Measurements from ENCODE around the gene FABP2.
"Not testable (repeated sequence)": the region's sequence is repeated elsewhere in the genome, so short reads cannot be mapped to it uniquely, and the experiment has no call there.

Gene FABP2

DNA sequence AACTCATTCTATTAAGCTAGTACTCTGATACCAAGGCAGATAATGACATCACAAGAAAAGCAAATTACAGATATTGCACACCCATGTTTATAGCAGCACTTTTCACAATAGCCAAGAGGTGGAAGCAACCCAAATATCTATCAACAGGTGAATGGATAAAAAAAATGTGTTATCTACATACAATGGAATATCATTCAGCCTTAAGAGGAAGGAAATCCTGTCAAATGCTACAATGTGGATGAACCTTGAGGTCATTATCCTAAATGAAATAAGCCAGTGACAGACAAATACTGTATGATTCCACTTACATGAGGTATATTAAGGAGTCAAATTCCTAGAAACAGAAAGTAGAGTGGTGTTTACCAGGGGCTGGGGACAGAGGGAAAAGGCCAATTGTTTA is 14.3 kb downstream of the FABP2 start:
- DNase-seq: no peak

DNA sequence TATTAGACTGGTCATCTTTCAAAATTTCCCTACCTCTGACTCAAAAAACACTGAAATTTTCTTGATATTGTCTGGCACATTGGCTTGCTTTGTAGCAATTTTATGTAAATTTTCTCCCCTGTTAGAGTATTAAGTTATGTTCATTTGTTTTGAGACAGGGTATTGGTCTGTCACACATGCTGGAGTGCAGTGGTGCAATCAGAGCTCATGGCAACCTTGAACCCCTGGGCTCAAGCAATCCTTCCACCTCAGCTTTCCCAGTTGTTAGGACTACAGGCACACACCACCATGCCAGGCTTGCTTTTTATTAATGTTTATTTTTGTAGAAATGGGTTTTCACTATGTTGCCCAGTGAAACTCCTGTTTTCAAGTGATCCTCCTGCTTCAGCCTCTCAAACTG is 17.5 kb downstream of the FABP2 start:
- DNase-seq: no peak

DNA sequence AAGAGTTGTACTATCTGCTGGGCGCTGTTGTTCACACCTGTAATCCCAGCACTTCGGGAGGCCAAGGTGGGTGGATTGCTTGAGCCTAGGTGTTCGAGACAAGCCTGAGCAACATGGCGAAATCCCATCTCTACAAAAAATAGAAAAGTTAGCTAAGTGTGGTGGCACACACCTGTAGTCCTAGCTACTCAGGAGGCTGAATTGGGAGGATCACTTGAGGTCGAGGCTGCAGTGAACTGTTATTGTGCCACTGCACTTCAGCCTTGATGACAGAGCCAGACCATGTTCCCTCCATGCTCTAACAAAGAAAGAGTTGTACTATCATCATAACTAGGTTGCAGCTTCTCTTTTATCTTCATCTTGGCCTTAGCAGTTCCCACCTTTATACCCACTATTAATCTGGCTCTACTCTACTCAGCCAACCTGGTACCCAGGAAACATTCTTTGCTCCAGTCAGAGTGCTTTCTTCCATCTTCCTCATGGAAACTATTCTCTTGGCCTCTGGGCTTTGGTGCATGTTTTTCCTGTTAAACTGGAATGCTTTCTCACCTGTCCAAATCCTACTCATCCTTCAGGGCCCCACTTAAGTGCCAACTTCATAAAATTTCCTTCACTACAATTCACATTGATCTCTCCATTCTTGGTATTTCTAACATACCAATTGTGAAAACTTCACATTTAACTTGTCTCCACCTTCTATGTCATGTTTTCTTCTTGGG is 18.2 kb downstream of the FABP2 start:
- DNase-seq: no peak

DNA sequence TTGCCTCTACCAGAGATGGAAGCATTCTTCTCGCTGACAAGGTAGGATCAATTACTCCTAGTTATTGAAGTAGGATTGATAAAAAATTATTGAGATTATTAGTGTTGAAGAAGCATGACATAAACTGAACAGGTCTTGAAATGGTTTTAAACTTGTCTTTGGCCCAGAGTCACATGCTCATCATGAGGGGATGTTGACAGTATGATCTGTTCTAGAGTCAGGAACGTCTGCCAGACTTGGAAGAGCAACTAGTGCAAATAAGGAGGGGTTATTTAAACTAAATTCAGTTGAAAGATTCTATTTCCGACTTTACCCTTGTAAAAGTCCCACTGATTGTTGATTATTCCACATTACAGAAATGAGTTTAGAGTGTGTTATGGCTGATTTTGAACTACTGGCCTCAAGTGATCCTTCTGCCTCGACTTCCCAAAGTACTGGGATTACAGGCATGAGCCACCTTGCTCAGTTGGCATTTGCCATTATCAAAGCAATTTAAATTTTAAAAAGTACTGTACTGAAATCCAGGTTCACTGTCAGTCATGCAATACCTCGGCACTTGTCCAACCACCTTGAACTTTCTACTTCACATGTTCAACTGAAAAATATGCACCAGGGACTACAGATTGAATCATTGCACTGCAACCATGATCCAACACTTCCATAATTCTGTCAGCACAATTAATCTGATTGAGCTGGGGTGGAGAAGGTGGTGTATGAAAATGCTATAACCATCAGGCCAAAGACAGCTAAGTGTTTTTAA is 19.7 kb downstream of the FABP2 start:
- no peak for DNase-seq

DNA sequence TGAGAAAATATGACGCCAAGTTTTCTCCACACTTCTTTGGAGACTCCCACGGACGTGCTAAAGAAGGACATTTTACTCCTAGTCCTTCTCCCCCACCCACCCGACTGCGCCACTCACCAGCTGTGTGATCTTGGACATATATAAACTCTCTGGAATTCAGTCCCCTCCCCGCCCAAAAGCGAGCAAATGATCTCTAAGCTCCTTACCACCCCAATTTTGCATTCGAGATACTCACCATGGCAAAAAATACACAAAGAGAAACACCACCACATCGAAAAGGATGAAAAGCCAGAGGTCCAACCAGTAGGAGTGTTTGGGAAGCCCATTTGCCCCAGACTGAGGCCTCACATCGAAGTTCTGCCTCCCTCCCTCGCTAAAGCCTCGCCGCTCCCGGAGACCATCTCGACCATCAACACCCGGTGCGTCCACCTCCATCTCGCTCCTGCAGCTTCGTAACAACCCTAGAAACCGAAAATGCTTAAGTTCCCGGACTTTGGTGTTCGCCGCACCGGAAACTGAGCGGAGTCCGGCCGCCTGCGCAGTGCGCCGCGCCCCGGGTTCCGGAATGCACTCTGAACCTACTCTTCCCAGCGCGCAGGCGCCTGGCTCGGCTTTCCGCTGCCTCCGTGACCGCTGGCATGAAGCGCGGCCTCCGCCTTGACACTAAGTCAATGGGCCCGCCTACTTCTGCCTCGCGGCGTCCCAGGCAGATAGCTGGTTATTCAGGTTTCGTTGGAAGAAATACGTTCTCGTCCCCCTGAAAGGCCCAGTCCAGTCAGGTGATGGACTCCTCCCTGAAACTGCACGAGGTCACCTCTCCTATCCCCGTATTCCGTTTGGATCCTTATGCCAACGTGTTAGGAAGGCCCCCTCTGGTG is 21.6 kb downstream of the FABP2 start:
- DNase-seq: peak; percentile 93

DNA sequence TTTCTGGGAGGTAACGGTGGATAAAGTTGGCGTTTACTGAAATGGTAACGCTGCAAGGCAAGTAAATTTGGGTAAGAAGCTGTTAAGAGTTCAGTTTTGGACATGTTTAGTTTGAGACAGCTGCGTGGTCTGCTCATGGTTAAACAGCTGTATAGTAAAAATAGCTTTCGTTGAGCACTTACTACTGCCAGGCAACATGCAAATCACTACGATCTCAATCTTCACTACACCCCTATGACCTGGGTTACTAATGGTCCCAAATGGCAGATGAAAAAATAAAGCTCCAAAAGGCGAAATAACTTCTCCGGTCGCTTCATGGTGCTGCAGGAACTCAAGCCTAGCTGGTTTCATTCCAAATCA is 22.2 kb downstream of the FABP2 start:
- no peak for DNase-seq

DNA sequence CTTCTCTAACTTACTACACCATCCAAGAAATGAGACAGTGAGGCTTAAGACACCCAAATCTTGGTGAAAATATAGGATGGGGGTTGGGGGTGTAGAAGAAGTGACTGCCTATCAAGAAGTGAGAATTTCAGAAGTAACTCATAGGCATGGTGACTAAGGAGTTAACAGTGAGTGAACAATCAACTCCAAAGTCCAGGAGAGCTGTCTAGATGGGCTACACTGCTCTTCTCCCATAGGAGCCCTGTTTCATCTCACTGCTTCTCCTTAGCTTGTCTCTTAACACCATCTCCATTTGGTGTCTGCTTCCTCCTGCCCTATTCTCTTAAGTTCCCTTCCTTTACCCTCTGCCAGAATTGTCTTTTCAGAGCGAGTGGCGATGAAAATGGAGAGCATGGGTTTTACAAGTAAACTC is 22.7 kb downstream of the FABP2 start:
- DNase-seq: peak; percentile 13

DNA sequence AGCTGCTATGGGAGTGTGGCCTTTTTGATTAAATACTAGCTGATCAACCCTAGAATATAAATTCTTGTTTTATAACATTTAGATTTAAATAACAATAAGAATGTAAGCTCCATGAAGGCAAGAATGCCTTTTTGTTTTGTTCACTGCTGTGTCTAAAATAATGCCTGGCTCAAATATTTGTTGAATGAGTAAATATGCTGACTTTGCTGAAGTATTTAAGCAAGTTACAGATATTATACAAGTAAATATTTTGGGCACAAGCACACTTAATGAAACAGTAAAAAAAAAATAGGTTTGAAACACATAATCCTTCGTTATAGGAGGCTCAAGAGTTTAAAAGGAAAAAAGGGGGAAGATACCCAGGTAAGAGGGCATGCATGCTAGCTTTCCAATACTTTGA is 24.1 kb downstream of the FABP2 start:
- no peak for DNase-seq

DNA sequence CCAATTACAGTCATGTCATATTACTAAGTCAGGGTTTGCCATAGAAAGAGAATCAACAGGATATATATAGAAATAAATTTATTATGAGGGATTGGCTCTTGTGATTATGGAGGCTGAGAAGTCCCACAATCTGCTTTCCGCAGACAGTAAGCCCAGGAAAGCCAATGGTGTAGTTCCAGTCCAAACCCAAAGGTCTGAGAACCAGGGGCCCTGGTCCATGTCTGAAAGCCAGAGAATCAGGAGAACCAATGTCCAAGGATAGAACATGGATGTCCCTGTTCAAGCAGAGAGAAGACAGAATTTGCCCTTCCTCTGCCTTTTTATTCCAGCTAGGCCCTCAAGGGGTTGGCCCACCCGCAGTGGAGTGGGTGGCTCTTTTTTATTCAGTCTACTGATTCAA is 25.6 kb downstream of the FABP2 start:
- DNase-seq: no peak

DNA sequence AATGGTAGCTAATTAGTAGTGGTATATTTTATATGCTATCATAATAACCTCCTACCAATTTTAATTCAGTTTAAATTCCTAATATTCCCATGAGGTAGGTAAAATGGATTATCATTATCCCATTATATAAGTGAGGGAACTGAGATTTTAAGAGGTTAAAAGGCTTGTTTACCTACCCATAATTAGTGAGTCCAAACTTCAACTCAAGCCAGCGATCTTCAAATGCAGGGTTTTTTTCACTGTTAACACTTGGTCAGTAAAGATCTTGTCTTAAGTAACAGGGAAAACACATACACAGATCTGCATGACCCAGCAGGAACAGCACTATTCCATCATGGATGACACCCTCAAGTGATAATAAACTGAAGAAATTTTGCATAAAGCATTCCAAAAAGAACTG is 31.3 kb downstream of the FABP2 start:
- no peak for DNase-seq

DNA sequence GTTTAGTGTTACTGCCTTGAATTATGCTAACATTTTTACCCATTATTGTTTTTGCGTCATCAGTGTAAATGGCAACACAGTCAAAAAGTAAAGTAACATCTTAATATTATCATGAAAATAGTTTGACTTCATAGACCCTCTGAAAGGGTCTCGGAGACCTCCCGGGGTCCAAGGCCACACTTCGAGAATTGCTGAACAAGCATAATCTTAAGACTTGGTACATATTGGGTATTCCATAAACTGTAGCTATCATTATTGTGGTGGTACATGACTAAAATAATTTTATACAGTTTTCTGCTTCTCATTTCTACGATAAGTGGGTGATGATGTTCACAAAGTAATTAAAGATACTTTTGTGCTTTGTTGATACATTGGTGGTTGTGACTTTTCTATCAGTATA is 32.6 kb downstream of the FABP2 start:
- no peak for DNase-seq

DNA sequence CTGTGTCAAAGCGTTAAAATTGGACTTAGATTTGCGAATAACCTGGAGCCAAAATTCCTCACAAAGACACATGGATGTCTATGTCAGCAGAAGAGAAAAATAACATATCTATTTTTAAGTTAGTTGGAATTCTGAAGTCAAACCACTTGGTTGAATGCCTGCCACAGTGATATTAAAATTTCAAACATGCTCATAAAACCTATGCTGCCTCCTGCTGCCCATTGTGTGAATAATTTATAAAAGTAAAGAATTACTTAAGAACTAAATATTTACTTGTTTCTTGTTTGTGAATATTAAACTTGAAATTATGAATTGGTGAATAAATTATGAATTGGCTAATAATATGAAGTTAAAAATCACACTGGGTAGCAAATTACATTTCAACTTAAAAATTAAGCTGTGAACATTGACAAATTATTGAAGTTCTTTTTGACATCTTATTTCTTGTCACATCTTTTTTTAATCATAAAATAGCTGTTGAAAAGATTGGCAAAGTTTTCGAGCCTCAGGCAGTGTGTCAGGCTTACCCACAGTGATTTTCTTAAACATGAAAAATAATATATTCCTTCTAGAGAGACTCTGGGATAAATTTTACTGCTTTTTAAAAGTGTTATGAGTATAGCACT is 35.4 kb downstream of the FABP2 start:
- peak; percentile 78 for DNase-seq

DNA sequence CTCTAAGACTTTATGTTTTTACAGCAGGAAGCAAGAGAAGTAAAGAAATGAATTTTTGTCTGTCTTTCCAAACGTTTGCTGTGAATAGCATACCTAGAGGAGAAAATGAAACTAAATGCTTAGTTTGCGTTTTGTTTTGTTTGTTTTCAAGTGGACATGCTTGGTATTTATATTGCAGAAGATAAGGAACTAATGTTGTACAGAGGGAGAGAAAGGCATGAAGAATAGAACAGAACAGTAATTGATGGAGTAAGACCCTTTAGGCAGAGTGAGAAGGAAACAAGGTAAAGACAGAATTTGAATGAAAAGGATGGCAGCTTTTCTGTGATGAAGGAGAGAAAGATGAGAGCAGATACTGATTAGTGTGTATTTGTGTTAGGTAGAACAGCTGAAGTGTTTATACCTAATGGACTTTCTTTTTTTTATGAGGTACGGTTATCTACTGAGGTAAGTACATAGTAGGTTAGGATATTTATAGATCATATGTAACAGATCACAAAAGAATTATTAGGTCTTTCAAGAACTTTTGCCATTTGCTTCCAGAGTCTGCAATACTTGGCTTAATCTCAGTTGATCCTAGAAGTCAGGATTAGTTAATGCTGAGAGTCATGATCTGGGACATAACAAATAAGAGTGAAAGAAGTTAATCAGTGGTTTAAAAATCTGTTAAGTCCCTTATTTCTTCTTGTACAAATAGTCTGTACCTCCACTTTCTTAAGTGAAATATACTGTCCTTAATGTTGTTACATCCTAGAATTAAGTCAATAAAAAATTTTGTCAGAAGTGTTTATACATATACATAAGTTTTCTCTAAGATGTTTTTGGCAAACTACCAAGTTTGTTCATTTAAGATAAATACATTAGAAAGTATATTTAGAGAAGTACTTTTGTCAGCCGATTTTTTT is 36.8 kb downstream of the FABP2 start:
- peak; percentile 4 for DNase-seq

DNA sequence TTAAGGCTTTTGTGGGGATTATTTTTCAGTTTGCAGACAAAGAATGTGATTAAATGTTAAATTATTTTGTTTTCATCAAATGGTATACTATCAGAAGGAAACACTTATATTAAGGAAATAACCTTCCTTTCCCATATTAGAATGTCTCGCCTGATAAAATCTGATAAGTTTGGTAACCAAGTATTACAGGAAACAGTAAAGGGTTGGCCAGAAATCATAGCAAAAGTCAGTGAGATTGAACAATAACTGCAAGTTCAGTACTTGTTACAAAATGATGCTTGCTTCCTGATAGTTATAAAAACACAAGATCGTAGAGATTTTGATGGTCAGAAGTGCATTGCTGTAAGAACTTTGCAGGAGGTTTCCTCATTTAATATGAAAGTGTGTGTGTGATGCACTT is 40.5 kb downstream of the FABP2 start:
- no peak for DNase-seq

DNA sequence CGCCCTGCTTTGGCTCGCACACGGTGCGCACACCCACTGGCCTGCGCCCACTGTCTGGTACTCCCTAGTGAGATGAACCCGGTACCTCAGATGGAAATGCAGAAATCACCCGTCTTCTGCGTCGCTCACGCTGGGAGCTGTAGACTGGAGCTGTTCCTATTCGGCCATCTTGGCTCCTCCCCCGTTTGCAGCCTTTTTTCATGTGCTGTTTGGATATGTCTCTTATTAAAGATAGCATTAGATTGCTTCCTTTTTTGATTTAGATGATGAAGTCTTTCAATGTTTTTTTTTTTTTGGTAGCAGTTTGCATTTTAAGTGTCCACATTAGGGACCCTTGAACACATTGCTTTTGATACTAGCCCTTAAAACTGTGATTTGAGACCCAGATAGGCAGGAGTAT is 42.0 kb downstream of the FABP2 start:
- not testable (repeated sequence) for DNase-seq

DNA sequence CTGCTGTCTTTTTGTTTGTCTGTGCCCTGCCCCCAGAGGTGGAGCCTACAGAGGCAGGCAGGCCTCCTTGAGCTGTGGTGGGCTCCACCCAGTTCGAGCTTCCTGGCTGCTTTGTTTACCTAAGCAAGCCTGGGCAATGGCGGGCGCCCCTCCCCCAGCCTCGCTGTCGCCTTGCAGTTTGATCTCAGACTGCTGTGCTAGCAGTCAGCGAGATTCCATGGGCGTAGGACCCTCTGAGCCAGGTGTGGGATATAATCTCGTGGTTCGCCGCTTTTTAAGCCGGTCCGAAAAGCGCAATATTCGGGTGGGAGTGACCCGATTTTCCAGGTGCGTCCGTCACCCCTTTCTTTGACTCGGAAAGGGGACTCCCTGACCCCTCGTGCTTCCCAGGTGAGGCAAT is 42.4 kb downstream of the FABP2 start:
- not testable (repeated sequence) for DNase-seq

DNA sequence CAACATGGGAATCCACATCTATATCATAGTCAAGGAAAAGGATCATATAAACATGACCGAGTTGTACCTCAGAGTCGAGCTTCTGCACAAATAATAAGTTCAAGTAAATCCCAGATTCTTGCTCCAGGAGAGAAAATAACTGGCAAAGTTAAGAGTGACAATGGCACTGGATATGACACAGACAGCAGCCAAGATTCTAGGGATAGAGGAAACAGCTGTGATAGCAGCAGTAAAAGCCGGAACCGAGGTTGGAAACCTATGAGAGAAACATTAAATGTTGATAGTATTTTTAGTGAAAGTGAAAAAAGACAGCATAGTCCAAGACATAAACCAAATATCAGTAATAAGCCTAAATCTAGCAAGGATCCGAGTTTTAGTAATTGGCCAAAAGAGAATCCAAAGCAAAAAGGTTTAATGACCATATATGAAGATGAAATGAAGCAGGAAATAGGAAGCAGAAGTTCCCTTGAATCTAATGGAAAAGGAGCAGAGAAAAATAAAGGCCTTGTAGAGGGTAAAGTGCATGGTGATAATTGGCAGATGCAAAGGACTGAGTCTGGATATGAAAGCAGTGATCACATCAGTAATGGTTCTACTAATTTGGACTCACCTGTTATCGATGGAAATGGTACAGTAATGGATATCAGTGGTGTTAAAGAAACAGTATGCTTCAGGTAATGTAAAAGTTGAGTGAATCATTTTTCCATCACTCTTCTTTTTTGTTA is 50.4 kb downstream of the FABP2 start:
- DNase-seq: no peak

DNA sequence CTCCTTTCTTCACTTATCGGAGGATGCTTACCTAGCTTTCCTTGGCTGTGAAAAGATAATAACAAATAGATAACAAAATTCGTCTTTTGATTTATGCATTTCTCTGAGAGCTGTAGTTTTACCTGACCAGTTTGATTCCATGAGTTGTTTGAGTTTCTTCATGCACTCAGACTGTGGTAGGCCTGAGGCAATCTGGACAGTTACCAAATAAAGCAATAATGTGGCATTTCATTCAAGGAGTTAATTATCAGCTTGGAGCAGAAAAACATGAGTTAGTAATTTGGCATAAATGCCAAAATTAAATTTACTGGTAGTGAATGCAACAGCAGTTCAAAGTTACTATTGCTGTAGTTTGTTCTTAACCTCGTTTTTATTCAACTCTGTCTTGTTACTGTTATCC is 53.5 kb downstream of the FABP2 start:
- peak; percentile 12 for DNase-seq

All from fibroblast of skin of right quadriceps (primary cell).